GM06990 (cell line): ENCODE results near the gene PLA2R1.

Source experiments
- DNase-seq: peaks from one replicate; pipeline ENCODE4 v3.0.0-alpha.2; 2011; ENCODE audit not compliant: insufficient read length; ENCODE audit errors: extremely low read depth
- H3K27me3 ChIP-seq: replicated peaks from 2 replicates; pipeline ENCODE4 v1.6.0; 2011; ENCODE audit warnings: low read length; ENCODE audit not compliant: control insufficient read depth, insufficient read depth
- H3K36me3 ChIP-seq: 2 replicates; pipeline ENCODE4 v1.5.1; 2011; ENCODE audit warnings: low read length; ENCODE audit not compliant: control insufficient read depth, insufficient read depth
- H3K4me3 ChIP-seq: replicated peaks from 2 replicates; pipeline ENCODE4 v1.5.1; 2011; ENCODE audit warnings: low read depth, mild to moderate bottlenecking, control low read depth, low read length
- CTCF ChIP-seq: IDR thresholded peaks from 2 replicates; pipeline ENCODE4 v1.5.1; 2011; ENCODE audit warnings: low read length, control low read depth, mild to moderate bottlenecking, inconsistent platforms; ENCODE audit not compliant: insufficient read depth, poor library complexity, severe bottlenecking

The PLA2R1 gene

GRCh38 chr2:160062292-160063005 is at the start of gene PLA2R1:
TSS of gene PLA2R1 (minus strand) at chr2:160062615. CDS start at chr2:160062403, 212 bp downstream.
- TF ChIP-seq CTCF: no peak
- no peak for DNase-seq
- Histone ChIP-seq H3K4me3 (no peak within 1 kb of the TSS), H3K36me3 (no peaks in the 10 kb centered on the region), H3K27me3 (no peaks in the 10 kb centered on the region; the same call in none of the 2 replicates)

- H3K27me3 ChIP-seq: no peaks in the 10 kb centered on the region; the same call in 1 of the 2 replicates
- no peak for TF ChIP-seq CTCF
- no peak for DNase-seq
- H3K4me3 ChIP-seq: no peak overlapping the region
- no peaks in the 10 kb centered on the region for H3K36me3 ChIP-seq
Observed at GRCh38 chr2:160110674-160111239, 48.3 kb upstream of the PLA2R1 start.

GRCh38 chr2:160109939-160110673 is 47.7 kb upstream of the PLA2R1 start:
- Histone ChIP-seq H3K36me3 (no peaks in the 10 kb centered on the region), H3K4me3 (no peak overlapping the region), H3K27me3 (no peaks in the 10 kb centered on the region; the same call in 1 of the 2 replicates)
- peak; percentile 80 for TF ChIP-seq CTCF
- DNase-seq: peak; percentile 20

- H3K27me3 ChIP-seq: no peaks in the 10 kb centered on the region; the same call in 1 of the 2 replicates
- no peak for DNase-seq
- no peaks in the 10 kb centered on the region for H3K36me3 ChIP-seq
- no peak for TF ChIP-seq CTCF
- no peak overlapping the region for H3K4me3 ChIP-seq
Observed at GRCh38 chr2:160109243-160109642, 46.8 kb upstream of the PLA2R1 start.

- Histone ChIP-seq H3K27me3 (no peaks in the 10 kb centered on the region; the same call in 1 of the 2 replicates), H3K4me3 (no peak overlapping the region), H3K36me3 (no peaks in the 10 kb centered on the region)
- TF ChIP-seq CTCF: no peak
- no peak for DNase-seq
Observed at GRCh38 chr2:160108646-160109045, 46.2 kb upstream of the PLA2R1 start.
